Cardiac muscle cell (in vitro differentiated cells and primary cell): ENCODE data around the gene HOXB4. TPM values are rescaled to one million over a fixed set of nuclear protein-coding genes. Genes with fewer than 3 reads are reported as not detected.

ENCODE experiments used
- DNase-seq, 2 donors: peaks; one replicate each; pipeline versions ENCODE4 v3.0.0 to v3.0.0-alpha.2; 2010 to 2017; ENCODE audit warnings: low read depth in 1 of 2, low spot score in 1 of 2
- H3K27ac ChIP-seq: fragments of 200-600 bp; sonication (generic); 2 replicates; pipeline ENCODE4 v1.5.1; 2016
- H3K27me3 ChIP-seq: fragments of 200-600 bp; sonication (generic); 2 replicates; pipeline ENCODE4 v1.6.0; 2016; ENCODE audit warnings: control low read depth
- H3K36me3 ChIP-seq: fragments of 200-600 bp; sonication (generic); 2 replicates; pipeline ENCODE4 v1.5.1; 2016; ENCODE audit warnings: control low read depth
- H3K4me1 ChIP-seq: fragments of 200-600 bp; sonication (generic); 2 replicates; pipeline ENCODE4 v1.8.1; 2017; ENCODE audit warnings: low read depth, mild to moderate bottlenecking, mixed run types
- H3K4me3 ChIP-seq: fragments of 200-600 bp; sonication (generic); 2 replicates; pipeline ENCODE4 v1.5.1; 2016; ENCODE audit warnings: mild to moderate bottlenecking
- H3K9me3 ChIP-seq: fragments of 200-600 bp; sonication (generic); 2 replicates; pipeline ENCODE4 v1.5.1; 2017; ENCODE audit warnings: low read depth, mild to moderate bottlenecking, control low read depth
- polyA plus RNA-seq: library from polyadenylated mRNA; unstranded; fragments of >200 nt; fragmentation: Nextera tagmentation; extraction: Ambion mirVana; gene quantifications from 2 replicates; pipeline ENCODE4 v1.2.1, GENCODE V29; 2016
- total RNA-seq: library from RNA; depleted of rRNA; stranded (reverse); fragments of >200 nt; gene quantifications from 2 replicates; pipeline ENCODE4 v1.2.3, GENCODE V29; 2016
- TF ChIP-seq, protein P1 (sequence below): IDR thresholded peaks from 2 replicates; pipeline ENCODE4 v1.5.1; 2012; ENCODE audit warnings: low read depth, mild to moderate bottlenecking, low read length

Gene HOXB4
- total and polyA plus RNA-seq, 2 experiments from 2014 or later: 5.4 to 12.5 TPM

DNA sequence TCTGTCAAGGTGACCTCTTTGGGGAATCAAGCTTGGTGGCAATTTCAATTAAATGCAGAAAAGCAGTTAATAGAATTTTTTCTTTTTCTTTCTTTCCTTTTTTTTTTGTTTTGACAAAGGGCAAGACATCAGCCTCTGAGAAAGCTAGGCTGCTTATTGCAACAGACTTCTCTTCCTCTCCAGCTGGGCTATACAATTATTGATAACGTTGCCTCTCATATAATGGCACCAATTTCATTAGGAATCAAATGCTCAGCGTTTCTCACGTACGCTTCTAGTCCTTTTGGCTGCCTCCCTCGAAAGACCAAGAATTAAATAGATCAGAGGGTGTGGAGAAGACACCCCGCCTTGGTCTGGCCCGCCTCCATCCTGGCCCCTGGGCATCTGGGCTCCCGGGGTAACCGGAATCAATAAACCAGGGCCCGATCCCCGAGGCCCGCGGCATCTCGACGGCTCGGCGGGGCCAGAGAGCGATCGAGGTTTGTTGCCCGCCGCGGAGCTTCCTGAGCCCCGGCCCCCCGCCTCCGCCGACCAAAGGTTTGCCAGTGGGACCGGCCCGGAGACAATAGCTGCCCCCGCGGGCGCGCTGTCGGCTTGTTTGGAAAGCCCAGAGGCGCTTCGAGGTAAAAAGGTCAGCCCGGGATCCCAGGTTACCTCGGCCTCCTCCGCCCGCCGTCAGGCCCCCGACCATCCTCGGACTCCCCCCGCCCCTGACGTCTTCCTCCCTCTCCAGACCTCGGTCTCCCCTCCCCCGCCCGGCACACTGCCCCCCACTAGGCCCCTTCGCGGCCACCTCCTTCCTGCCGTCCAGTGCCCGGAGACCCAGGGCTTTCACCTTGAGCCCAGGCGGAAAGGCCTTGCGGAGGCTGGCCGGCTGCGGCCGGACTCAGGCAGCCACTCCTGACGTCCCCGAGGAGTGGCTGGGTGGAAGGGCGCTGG, 51.3 kb downstream of the HOXB4 start:
- Histone ChIP-seq H3K36me3 (no peaks in the 10 kb centered on the region), H3K4me3 (no peak overlapping the region), H3K27me3 (no peaks in the 10 kb centered on the region), H3K27ac (peak overlapping the region; percentile 61), H3K9me3 (no peaks in the 10 kb centered on the region), H3K4me1 (peaks cover 72% of the 10 kb centered on the region)
- peak in 1 of 2 donors; percentile 49 for DNase-seq
- TF ChIP-seq, protein P1, sequence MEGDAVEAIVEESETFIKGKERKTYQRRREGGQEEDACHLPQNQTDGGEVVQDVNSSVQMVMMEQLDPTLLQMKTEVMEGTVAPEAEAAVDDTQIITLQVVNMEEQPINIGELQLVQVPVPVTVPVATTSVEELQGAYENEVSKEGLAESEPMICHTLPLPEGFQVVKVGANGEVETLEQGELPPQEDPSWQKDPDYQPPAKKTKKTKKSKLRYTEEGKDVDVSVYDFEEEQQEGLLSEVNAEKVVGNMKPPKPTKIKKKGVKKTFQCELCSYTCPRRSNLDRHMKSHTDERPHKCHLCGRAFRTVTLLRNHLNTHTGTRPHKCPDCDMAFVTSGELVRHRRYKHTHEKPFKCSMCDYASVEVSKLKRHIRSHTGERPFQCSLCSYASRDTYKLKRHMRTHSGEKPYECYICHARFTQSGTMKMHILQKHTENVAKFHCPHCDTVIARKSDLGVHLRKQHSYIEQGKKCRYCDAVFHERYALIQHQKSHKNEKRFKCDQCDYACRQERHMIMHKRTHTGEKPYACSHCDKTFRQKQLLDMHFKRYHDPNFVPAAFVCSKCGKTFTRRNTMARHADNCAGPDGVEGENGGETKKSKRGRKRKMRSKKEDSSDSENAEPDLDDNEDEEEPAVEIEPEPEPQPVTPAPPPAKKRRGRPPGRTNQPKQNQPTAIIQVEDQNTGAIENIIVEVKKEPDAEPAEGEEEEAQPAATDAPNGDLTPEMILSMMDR: no peak

Other genes starting within 250 kb of the HOXB4 start
- 0.36 TPM in 1 of 2 replicates, not detected in the other for gene SKAP1, start 148.1 kb downstream of the HOXB4 start, total RNA-seq
- 0.65 TPM in 1 of 2 replicates, not detected in the other for gene SKAP1, start 148.1 kb downstream of the HOXB4 start, polyA plus RNA-seq
- 5.9 and 6.6 TPM in 2 replicates for gene HOXB1, start 47.3 kb downstream of the HOXB4 start, total RNA-seq
- 9.1 and 12.4 TPM in 2 replicates for gene HOXB1, start 47.3 kb downstream of the HOXB4 start, polyA plus RNA-seq
- 111 and 114 TPM in 2 replicates for gene HOXB2, start 33.2 kb downstream of the HOXB4 start, total RNA-seq
- 107 and 116 TPM in 2 replicates for gene HOXB2, start 33.2 kb downstream of the HOXB4 start, polyA plus RNA-seq
- 37.7 and 42.4 TPM in 2 replicates for gene HOXB3, start 11.9 kb upstream of the HOXB4 start, total RNA-seq
- 24.7 and 24.9 TPM in 2 replicates for gene HOXB3, start 11.9 kb upstream of the HOXB4 start, polyA plus RNA-seq
- 0.24 TPM in 1 of 2 replicates, not detected in the other for gene HOXB5, start 15.4 kb upstream of the HOXB4 start, total RNA-seq
- 0.46 and 1.9 TPM in 2 replicates for gene HOXB5, start 15.4 kb upstream of the HOXB4 start, polyA plus RNA-seq
- 0.12 TPM in 1 of 2 replicates, not detected in the other for gene HOXB6, start 26.6 kb upstream of the HOXB4 start, total RNA-seq
- gene HOXB6, start 26.6 kb upstream of the HOXB4 start, polyA plus RNA-seq: not detected in 2 replicates
- gene HOXB7, start 32.7 kb upstream of the HOXB4 start, total RNA-seq: not detected in 2 replicates
- gene HOXB7, start 32.7 kb upstream of the HOXB4 start, polyA plus RNA-seq: 0.81 TPM in 1 of 2 replicates, not detected in the other
- not detected in 2 replicates for gene HOXB8, start 36.9 kb upstream of the HOXB4 start, total RNA-seq
- gene HOXB8, start 36.9 kb upstream of the HOXB4 start, polyA plus RNA-seq: not detected in 2 replicates
- gene HOXB9, start 48.0 kb upstream of the HOXB4 start, total RNA-seq: not detected in 2 replicates
- not detected in 2 replicates for gene HOXB9, start 48.0 kb upstream of the HOXB4 start, polyA plus RNA-seq
- gene PRAC1, start 144.2 kb upstream of the HOXB4 start, total RNA-seq: not detected in 2 replicates
- gene PRAC1, start 144.2 kb upstream of the HOXB4 start, polyA plus RNA-seq: not detected in 2 replicates
- not detected in 2 replicates for gene PRAC2, start 144.8 kb upstream of the HOXB4 start, total RNA-seq
- gene PRAC2, start 144.8 kb upstream of the HOXB4 start, polyA plus RNA-seq: not detected in 2 replicates
- not detected in 2 replicates for gene HOXB13, start 150.4 kb upstream of the HOXB4 start, total RNA-seq
- gene HOXB13, start 150.4 kb upstream of the HOXB4 start, polyA plus RNA-seq: not detected in 2 replicates
- 0.03 TPM in 1 of 2 replicates, not detected in the other for gene TTLL6, start 238.9 kb upstream of the HOXB4 start, total RNA-seq
- gene TTLL6, start 238.9 kb upstream of the HOXB4 start, polyA plus RNA-seq: not detected in 2 replicates